Activated CD8-positive, alpha-beta memory T cell treated with anti-CD3 and anti-CD28 coated beads, Interleukin-2, amount 50 U/mL, for 4 hours (primary cell): ENCODE results near the gene FAM131B.
"Not testable (repeated sequence)": the region's sequence is repeated elsewhere in the genome, so short reads cannot be mapped to it uniquely, and the experiment has no call there.

ENCODE experiments used
- DNase-seq: peaks from one replicate; pipeline ENCODE4 v3.0.0-alpha.2; 2020

Gene FAM131B

GRCh38 chr7:143394777-143395176 lies 32.3 kb upstream of the FAM131B start:
- no peak for DNase-seq

DNA sequence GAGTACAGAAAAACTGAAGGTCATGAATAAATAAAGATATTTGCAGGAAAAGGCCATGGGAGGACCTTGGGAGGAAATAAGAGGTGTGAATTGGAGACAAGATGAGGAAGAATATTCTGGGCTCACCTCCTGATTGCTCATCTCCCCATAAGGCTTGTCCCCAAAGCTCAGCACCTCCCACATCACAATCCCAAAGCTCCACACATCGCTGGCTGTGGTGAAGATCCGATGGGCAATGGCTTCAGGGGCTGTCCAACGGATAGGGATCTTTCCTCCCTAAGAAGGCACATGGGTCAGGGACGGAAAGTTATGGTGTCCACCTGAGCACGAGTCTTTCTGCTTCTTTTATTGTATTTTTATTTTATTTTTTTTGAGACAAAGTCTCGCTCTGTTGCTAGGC lies 31.6 kb upstream of the FAM131B start:
- no peak for DNase-seq

GRCh38 chr7:143393267-143394041 lies 30.9 kb upstream of the FAM131B start:
- no peak for DNase-seq

DNA sequence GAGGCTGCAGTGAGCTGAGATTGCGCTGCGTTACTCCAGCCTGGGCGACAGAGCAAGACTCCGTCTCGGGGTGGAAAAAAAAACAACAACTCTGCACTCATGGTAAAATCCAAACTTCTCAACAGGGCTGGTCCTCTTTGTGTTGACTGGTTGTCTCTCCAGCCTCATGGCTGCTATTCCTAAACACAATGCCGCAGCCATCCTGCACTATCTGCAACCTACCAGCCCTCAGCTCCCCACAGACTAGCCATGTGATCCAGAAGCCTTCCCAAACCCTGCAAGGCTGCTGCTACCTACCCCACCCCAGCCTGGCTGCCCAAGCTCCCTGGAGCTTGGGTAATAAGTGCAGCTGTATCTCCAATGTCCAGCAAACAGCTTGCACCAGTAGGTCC lies 30.4 kb upstream of the FAM131B start:
- DNase-seq: no peak

- DNase-seq: not testable (repeated sequence)
Measured at GRCh38 chr7:143392427-143392826, 29.9 kb upstream of the FAM131B start.

DNA sequence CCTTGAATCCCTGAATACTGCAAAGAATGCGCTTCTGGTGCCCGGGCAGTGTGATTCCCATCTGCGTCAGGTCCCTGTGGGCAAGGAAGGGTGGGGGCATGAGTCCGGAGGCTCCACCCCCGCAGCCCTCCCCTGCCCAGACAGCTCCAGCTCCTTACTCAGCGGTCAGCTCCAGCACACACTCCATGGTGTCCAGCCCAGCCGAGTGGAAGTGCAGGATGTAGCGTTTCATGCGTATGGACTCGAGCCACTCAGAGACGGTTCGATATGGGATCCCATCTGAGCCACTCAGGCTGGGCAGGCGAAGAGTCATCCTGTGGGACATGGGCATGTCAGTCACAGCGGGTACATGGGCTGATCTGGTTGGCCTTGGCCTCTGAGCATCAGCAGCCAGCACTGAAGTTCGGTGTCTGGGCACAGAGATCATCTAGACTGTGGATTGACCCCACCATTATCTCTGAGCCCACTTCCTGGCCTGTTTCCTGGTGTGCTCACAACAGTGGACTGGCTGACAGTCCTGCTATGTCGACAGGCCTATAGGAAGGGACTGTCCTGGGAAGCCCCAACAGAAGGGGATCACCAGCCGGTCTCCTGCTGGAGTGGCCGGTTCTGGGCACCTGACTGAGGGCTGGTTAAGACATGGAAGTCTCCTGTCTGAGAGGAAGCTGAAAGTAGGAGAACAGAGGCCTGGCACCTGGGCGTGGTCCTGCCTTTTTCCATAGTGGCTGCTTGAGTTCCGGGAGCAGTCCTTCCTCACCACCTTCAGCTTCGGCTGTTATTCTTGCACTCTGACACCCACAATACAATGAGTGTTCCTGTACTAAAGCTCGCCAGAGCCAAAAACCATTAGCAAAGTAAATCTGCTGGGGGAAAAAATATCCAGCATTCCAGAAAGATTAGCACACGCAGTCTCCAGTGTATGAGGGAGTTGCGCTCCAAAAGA lies 29.2 kb upstream of the FAM131B start:
- DNase-seq: no peak

- no peak for DNase-seq
Measured at GRCh38 chr7:143390773-143391317, 28.3 kb upstream of the FAM131B start.

DNA sequence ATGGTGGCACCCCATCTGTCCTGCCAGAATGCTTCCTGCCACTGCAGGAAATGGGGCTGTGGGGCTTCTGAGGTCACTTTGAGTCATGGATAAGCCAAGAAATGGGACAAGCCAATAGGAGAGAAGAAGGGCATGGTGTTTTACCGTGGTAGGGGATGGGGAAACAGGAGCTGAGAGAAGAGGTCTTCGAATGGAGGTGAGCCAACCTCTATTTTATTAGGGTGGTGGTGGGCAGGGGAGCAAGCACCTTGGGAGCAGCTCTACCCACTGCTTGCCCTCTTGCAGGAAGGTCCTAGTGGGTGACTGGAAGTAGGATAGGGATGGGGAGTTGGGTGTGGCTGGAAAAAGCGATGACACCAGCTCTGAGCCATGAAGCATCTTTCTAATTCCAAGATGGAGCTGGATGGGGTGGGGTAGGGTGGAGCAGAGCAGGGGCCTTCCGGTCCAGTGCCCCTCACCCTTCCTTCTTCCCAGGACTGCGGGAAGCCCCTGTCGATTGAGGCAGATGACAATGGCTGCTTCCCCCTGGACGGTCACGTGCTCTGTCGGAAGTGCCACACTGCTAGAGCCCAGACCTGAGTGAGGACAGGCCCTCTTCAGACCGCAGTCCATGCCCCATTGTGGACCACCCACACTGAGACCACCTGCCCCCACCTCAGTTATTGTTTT lies 27.7 kb upstream of the FAM131B start:
- DNase-seq: no peak

- no peak for DNase-seq
Measured at GRCh38 chr7:143389316-143390103, 27.0 kb upstream of the FAM131B start.

GRCh38 chr7:143388491-143389101 lies 26.1 kb upstream of the FAM131B start:
- no peak for DNase-seq

DNA sequence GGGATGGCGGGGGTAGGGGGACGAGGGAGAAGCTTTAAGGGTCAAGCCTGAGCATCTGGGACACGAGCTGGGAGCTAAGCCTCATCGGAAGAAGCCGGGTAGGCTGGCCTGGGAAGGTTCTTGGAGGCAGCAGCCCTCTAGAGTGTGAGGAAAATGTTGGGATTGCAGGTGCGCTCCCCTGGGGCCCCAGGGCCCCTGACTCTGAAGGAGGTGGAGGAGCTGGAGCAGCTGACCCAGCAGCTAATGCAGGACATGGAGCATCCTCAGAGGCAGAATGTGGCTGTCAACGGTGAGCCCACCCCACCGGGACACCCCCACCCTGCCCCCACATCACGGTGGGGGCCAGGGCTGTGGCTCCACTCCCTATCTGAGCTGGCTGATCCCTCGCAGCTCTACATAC lies 25.5 kb upstream of the FAM131B start:
- no peak for DNase-seq

DNA sequence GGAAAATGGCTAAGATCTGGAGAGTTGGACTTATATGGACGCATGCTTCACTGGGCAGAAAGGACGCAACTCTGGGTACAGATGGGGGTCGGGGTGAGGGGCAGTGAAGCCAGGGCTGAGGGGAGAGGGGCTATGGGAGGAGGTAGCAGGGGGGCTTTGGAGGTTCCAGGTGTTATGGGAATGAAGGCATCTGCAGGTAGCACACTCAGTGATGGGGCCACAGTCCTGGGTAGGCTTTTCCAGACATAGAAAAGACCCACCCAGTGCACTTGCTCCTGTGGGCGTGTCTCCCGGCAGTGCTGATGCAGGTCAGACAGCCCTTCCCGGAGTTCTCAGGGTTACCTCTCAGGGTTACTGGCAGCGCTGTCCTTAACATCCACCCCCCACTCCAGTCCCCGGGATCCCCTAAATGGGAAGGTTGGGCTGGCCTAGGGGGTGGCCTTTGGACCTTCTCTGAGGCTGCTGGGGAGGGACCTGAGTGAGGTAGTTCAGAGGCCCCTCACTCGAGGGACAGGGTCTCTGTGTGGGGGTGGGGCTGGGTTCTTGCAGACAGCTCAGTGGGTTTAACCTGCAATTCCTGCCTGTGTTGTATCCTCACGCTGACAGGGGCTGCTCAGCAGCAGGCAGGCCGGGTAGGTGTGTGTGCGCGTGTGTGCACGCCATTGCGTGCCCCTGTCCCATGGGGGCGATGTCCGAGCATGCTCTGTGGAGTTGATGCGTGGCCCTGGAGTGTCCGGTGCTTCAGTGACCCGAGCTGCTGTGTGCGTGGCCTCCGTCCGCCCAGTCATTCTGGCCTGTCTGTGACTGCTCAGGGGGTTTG lies 24.9 kb upstream of the FAM131B start:
- no peak for DNase-seq

DNA sequence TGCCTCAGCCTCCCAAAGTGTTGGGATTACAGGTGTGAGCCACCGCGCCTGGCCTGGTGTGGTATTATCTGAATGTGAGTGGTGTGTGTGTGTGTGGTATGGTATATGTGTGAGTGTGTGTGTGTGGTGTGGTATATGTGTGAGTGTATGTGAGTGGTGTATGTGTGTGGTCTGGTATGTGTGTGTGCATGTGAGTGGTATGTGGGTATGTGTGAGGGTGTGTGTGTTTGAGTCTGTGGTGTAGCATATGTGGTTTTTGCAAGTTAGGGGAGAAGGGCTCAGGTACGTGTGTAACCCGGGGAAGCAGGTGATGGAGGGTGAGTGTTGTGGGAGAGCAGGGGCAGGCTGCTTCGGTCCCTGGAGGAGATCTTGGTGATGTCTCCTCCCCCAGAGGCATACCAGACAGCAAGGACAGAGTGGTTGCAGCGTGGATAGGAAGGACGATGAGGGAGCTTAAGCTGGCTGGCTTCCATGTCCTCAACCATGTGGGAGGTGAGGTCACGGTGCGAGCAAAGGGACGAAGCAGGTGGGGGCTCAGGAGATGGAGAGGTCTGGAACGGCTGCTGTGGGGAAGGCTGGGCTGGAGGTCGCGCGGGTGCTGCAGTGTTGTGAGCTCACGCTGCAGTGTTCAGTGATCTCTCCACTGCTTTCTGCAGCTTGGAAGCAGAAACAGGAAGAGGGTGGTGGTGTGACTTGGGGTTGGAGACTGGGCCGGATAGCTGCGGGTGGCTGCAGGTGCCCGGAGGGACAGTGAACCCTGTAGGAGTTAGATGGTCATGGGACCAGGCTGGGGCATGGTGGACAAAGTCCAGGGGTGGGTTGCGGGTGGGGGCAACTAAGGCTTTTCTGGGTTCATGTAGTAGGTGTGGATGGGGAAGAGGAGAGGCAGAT lies 23.6 kb upstream of the FAM131B start:
- no peak for DNase-seq

DNA sequence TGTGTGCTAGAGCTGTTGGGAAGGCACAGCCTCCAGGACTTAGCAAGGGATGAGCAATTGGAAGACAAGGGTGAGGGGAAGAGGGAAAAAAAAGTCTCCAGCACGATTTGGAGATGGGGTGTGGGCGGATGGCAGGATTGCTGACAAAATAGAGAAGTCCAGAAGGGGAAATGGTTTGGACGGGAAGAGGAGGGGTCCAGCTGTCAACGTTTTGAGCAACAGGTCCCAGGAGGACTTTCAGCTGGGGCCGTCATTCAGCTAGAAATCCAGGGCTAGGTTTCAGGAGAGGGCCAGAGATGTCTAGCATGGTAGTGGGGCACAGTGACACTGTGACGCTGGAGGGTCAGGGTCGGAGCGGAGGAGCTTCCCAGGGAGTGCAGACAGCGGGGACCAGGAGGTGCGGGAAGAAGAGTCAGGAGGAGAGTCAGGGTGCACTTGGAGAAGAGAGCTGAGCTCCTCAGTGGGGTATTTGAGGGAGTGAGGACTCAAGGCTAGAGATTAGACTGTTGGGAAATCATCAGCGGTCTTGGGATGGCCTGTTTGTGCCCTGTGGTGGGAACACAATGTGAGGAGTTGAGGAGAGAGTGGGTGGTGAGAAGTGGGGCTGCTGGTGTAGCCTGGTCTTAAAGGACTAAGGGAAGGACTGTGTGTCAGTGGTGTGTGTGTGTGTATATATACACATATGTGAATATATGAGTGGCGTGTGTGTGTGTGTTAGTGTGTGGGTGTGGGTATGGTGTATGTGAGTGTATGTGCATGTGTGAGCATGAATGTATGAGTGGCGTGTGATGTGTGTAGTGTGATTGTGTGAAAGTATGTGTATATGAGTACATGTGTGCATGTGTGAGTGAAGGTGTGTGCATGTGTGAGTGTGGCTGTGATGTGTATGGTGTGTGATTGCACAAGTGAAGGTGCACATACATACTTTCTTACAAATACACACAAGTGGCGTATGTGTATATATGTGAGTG lies 22.4 kb upstream of the FAM131B start:
- DNase-seq: no peak

GRCh38 chr7:143384148-143384547 lies 21.6 kb upstream of the FAM131B start:
- DNase-seq: no peak

- no peak for DNase-seq
Measured at GRCh38 chr7:143383642-143383957, 21.1 kb upstream of the FAM131B start.

GRCh38 chr7:143382791-143383641 lies 20.5 kb upstream of the FAM131B start:
- no peak for DNase-seq
